Lung (tissue), 12 donors: Measurements from ENCODE around the gene SLC5A2. TPM values are rescaled to one million over a fixed set of nuclear protein-coding genes. Genes with fewer than 3 reads are reported as not detected.
A peak's percentile ranks its signal among the peaks of the same experiment; 100 is the strongest.

ENCODE experiments used
- ATAC-seq: fragments of 200-7000 bp; cut with Tn5 transposase; one replicate; pipeline ENCODE4 v1.9.1; 2020; ENCODE audit warnings: moderate number of reproducible peaks; ENCODE audit not compliant: insufficient read depth, low FRiP score
- DNase-seq, 3 donors: peaks; one replicate each; pipeline ENCODE4 v3.0.0-alpha.2; 2013 to 2017
- H3K27ac ChIP-seq, 2 donors: one replicate each; pipeline ENCODE4 v1.5.1; 2013; ENCODE audit warnings: mild to moderate bottlenecking in 2 of 2, moderate library complexity in 2 of 2, control low read depth in 1 of 2, inconsistent platforms in 1 of 2, low read depth in 1 of 2, low read length in 1 of 2
- H3K27me3 ChIP-seq, 3 donors: one replicate each; pipeline ENCODE4 v1.5.1; 2013; ENCODE audit warnings: low read length in 2 of 3; ENCODE audit not compliant: control insufficient read depth in 3 of 3, insufficient read depth in 3 of 3
- H3K36me3 ChIP-seq, 4 donors: one replicate each; pipeline ENCODE4 v1.5.1; 2013; ENCODE audit warnings: low read length in 4 of 4, mild to moderate bottlenecking in 1 of 4, moderate library complexity in 1 of 4; ENCODE audit not compliant: control insufficient read depth in 4 of 4, insufficient read depth in 4 of 4
- H3K4me1 ChIP-seq, 5 donors: one replicate each; pipeline ENCODE4 v1.5.1; 2013; ENCODE audit warnings: low read length in 5 of 5, mild to moderate bottlenecking in 2 of 5, moderate library complexity in 1 of 5; ENCODE audit not compliant: control insufficient read depth in 5 of 5, insufficient read depth in 5 of 5
- H3K4me3 ChIP-seq: one replicate; pipeline ENCODE4 v1.5.1; 2013; ENCODE audit warnings: mild to moderate bottlenecking, control low read depth, moderate library complexity
- H3K9ac ChIP-seq, 2 donors: one replicate each; pipeline ENCODE4 v1.5.1; 2013; ENCODE audit warnings: low read length in 2 of 2, control low read depth in 1 of 2; ENCODE audit not compliant: insufficient read depth in 1 of 2
- H3K9me3 ChIP-seq, 4 donors: one replicate each; pipeline ENCODE4 v1.5.1; 2013; ENCODE audit warnings: low read length in 3 of 4, mild to moderate bottlenecking in 1 of 4, moderate library complexity in 1 of 4; ENCODE audit not compliant: control insufficient read depth in 4 of 4, insufficient read depth in 3 of 4
- WGBS, 2 donors: extraction: QIAGEN DNeasy Blood & Tissue Kit; methylation state at CpG; one replicate each; pipeline ENCODE4 v1.1.7; 2013; 5-methylcytosine and 5-hydroxymethylcytosine counted together
- polyA plus RNA-seq, 2 donors: library from polyadenylated mRNA; stranded (reverse); fragments of 200-250 nt; gene quantifications; one replicate each; pipeline ENCODE4 v1.2.1, GENCODE V29; 2013
- total RNA-seq, 2 donors: library from RNA; depleted of rRNA in 1 of 2; stranded (reverse); fragments of >200 nt in 1 of 2; gene quantifications; one replicate each; pipeline ENCODE4 v1.2.1, GENCODE V29; 2014 to 2021
- TF ChIP-seq, protein P1 (sequence below): IDR thresholded peaks from 2 replicates; pipeline ENCODE4 v1.5.1; 2012; ENCODE audit warnings: mild to moderate bottlenecking; ENCODE audit errors: control extremely low read depth, extremely low read depth
- donor health status: control.
- donor health status: control.
- donor health status: Bipolar disorder and iron deficiency.
- donor health status: healthy.
- donor health status: DM: yes; HTN: yes; CAD: no.

SLC5A2 gene
- total and polyA plus RNA-seq, 4 donors, result 0.85 to 3.1 (median 2.3) TPM

DNA sequence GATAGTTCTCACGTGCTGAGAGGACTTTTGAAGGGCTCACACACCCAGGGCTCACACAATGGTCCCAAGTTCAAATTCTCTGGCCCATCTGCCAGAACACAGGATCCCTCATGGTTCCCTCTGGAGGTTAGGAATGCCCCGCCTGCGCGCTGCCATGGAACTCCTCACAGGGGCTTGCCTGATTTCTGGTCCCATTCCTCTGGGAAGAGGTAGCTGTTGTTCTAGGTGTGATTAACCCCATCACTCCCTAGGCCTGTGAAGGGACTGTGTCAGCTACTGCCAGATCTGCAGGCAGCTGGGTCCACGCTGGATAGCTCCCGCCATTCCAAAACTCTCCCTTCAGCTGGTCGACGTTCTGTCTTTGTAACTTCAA is 25.9 kb upstream of the SLC5A2 start:
- Histone ChIP-seq H3K36me3 (peaks cover 0 to 4% (median 2%) of the 10 kb centered on the region in 4 donors), H3K4me3 (no peak overlapping the region), H3K4me1 (peaks cover 12 to 40% (median 21%) of the 10 kb centered on the region in 5 donors), H3K27me3 (no peaks in the 10 kb centered on the region), H3K9ac (no peak overlapping the region), H3K9me3 (no peaks in the 10 kb centered on the region), H3K27ac (peak overlapping the region in 1 of 2 donors; percentile 17)
- TF ChIP-seq, protein P1, sequence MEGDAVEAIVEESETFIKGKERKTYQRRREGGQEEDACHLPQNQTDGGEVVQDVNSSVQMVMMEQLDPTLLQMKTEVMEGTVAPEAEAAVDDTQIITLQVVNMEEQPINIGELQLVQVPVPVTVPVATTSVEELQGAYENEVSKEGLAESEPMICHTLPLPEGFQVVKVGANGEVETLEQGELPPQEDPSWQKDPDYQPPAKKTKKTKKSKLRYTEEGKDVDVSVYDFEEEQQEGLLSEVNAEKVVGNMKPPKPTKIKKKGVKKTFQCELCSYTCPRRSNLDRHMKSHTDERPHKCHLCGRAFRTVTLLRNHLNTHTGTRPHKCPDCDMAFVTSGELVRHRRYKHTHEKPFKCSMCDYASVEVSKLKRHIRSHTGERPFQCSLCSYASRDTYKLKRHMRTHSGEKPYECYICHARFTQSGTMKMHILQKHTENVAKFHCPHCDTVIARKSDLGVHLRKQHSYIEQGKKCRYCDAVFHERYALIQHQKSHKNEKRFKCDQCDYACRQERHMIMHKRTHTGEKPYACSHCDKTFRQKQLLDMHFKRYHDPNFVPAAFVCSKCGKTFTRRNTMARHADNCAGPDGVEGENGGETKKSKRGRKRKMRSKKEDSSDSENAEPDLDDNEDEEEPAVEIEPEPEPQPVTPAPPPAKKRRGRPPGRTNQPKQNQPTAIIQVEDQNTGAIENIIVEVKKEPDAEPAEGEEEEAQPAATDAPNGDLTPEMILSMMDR, result no peak
- ATAC-seq (no peak), DNase-seq (no peak)
- 84 to 87% methylated on average over 8 of the region's 8 CpGs for WGBS, 2 donors

DNA sequence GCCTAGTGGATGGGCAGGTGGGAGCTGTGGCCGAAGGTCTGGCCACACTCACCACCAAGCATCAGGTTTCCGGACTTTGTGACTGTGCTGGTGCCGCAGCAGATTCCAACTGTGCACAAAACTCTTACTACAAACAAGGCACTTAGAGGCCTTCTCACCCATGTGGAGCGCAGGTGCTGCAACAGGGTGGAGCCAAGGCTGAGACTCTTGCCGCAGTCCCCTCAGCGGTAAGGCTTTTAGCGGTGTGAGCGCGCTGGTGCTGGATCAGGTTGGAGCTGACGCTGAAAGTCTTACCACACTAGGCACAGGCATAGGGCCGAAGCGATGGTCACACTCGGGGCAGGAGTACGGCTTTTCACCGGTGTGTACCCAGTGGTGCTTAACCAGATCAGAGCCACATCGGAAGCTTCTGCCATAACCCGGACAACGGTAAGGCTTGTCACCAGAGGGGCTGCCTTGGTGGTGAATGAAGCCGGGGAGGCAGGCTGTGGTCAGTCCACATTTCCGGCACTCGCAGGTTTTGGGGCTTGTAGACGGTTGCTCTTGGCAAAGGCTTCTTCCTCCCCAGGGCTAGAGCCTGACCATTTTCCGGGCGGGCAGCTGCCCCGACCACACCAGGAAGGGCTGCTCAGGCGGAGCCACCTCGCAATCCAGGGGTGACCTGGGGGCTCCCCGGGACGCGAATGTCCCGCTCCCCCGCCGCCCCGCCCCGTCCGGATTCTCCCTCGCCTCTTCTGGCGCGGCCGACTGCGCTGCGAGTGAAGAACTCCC is 24.7 kb upstream of the SLC5A2 start:
- H3K4me3 ChIP-seq, result peak overlapping the region; percentile 77
- H3K27me3 ChIP-seq, result no peaks in the 10 kb centered on the region
- peaks cover 12 to 32% (median 19%) of the 10 kb centered on the region in 5 donors for H3K4me1 ChIP-seq
- H3K9ac ChIP-seq, result peak overlapping the region; percentile 77 to 90
- no peaks in the 10 kb centered on the region for H3K9me3 ChIP-seq
- 0 to 2% methylated on average over 42 of the region's 42 CpGs for WGBS, 2 donors
- ATAC-seq (no peak), DNase-seq (peak in 1 of 3 donors; percentile 43)
- H3K27ac ChIP-seq, result peak overlapping the region; percentile 99 to 100
- H3K36me3 ChIP-seq, result peaks cover 0 to 9% (median 6%) of the 10 kb centered on the region in 4 donors
- TF ChIP-seq, protein P1, result no peak

DNA sequence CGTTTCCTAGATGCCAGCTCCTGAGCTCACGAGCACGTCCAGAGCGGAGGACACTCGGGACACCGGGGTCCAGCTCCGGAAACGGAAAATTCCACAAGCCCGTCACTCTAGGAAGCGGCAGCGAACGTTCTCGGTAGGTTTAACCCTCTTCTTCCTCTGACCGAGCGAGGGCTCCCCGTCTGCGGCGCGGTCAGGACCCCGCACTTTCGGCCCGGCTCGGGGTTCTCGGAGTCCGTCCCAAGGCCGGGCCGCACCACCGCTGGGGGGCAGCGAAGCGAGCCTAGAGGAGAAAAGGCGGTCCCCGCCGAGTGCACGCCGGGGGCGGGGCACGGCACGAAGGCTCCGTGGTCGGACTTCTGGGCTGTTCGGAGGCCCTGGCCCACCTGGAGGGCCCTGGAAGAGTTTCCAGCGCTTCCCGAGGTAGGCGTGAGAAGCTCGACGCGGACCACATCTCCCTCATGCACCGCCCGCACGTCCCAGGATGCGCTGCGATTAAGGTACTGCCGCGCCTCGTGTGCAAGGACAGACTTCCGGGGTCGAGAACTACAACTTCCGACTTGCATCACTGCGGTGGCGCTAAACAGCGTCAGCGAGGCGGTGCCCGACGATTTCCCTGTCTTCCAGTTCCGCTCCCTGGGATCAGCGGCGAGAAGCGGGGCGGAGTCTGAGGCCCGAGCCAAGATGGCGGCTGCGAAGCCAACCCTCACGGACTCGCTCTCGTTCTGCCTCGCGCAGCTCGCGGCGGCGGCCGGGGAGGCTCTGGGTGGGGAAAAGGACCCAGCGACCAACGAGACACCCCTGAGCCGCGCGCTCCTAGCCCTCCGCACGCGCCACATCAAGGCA is 23.9 kb upstream of the SLC5A2 start, which contains the start of gene ARMC5:
Gene ARMC5 (plus strand): TSS at position 658 of the 843 bp plus-strand sequence. CDS start 24 bp downstream, at position 682.
- peak within 1 kb of the TSS; percentile 77 for H3K4me3 ChIP-seq
- H3K4me1 ChIP-seq, result peaks cover 7 to 28% (median 13%) of the 10 kb centered on the region in 5 donors
- peaks cover 0 to 12% (median 8%) of the 10 kb centered on the region in 4 donors for H3K36me3 ChIP-seq
- TF ChIP-seq, protein P1, result no peak
- ATAC-seq (peak; percentile 90), DNase-seq (peak; percentile 98 to 99 (median 99))
- no peaks in the 10 kb centered on the region for H3K27me3 ChIP-seq
- peak within 1 kb of the TSS; percentile 99 to 100 for H3K27ac ChIP-seq
- peak within 1 kb of the TSS; percentile 85 to 92 for H3K9ac ChIP-seq
- WGBS, 2 donors, result 0% methylated on average over 81 to 91 of the region's 91 CpGs
- no peaks in the 10 kb centered on the region for H3K9me3 ChIP-seq
